SK-N-DZ (cell line): Measurements from ENCODE around the gene FSTL4.
A peak's percentile ranks its signal among the peaks of the same experiment; 100 is the strongest.

ENCODE experiments used
- DNase-seq: peaks from one replicate; pipeline ENCODE4 v3.0.0-alpha.2; 2015; ENCODE audit warnings: low spot score

The FSTL4 gene

GRCh38 chr5:133246376-133247150, 365.8 kb downstream of the FSTL4 start:
- DNase-seq, result no peak

GRCh38 chr5:133246053-133246370, 366.3 kb downstream of the FSTL4 start:
- DNase-seq, result no peak

- no peak for DNase-seq
Measured at GRCh38 chr5:133245191-133246052, 366.9 kb downstream of the FSTL4 start.

GRCh38 chr5:133244242-133244641, 368.1 kb downstream of the FSTL4 start:
- DNase-seq, result peak; percentile 26

- no peak for DNase-seq
Measured at GRCh38 chr5:133243196-133243595, 369.1 kb downstream of the FSTL4 start.

- no peak for DNase-seq
Measured at GRCh38 chr5:133242221-133242835, 370.0 kb downstream of the FSTL4 start.

GRCh38 chr5:133241179-133242092, 370.9 kb downstream of the FSTL4 start:
- DNase-seq, result no peak

- DNase-seq, result no peak
Measured at GRCh38 chr5:133240425-133241091, 371.8 kb downstream of the FSTL4 start.

GRCh38 chr5:133238426-133239205, 373.7 kb downstream of the FSTL4 start:
- no peak for DNase-seq

GRCh38 chr5:133236976-133237375, 375.4 kb downstream of the FSTL4 start:
- no peak for DNase-seq

- DNase-seq, result no peak
Measured at GRCh38 chr5:133236541-133236951, 375.8 kb downstream of the FSTL4 start.

GRCh38 chr5:133235696-133236426, 376.5 kb downstream of the FSTL4 start:
- no peak for DNase-seq

GRCh38 chr5:133234911-133235310, 377.4 kb downstream of the FSTL4 start:
- DNase-seq, result no peak

GRCh38 chr5:133234273-133234672, 378.1 kb downstream of the FSTL4 start:
- DNase-seq, result no peak

- no peak for DNase-seq
Measured at GRCh38 chr5:133233616-133234015, 378.7 kb downstream of the FSTL4 start.

GRCh38 chr5:133232911-133233310, 379.4 kb downstream of the FSTL4 start:
- DNase-seq, result no peak

GRCh38 chr5:133232435-133232834, 379.9 kb downstream of the FSTL4 start:
- DNase-seq, result no peak

- DNase-seq, result no peak
Measured at GRCh38 chr5:133232011-133232410, 380.3 kb downstream of the FSTL4 start.

- no peak for DNase-seq
Measured at GRCh38 chr5:133230823-133231578, 381.3 kb downstream of the FSTL4 start.
